Thymus (tissue), 11 donors: ENCODE results near the gene SIGLEC7. TPM values are rescaled to one million over a fixed set of nuclear protein-coding genes. Genes with fewer than 3 reads are reported as not detected.

Experiments
- DNase-seq, 9 donors: peaks; one replicate each; pipeline ENCODE4 v3.0.0-alpha.2; 2013; ENCODE audit warnings: low spot score in 9 of 9, low read depth in 6 of 9, missing footprints in 1 of 9
- H3K27ac ChIP-seq, 2 donors: one replicate each; pipeline ENCODE4 v1.5.1; 2013; ENCODE audit warnings: control low read depth in 1 of 2, low read depth in 1 of 2, low read length in 1 of 2, mild to moderate bottlenecking in 1 of 2, moderate library complexity in 1 of 2
- H3K27me3 ChIP-seq, 2 donors: one replicate each; pipeline ENCODE4 v1.5.1; 2013; ENCODE audit warnings: low read length in 1 of 2; ENCODE audit not compliant: control insufficient read depth in 2 of 2, insufficient read depth in 1 of 2
- H3K36me3 ChIP-seq, 2 donors: one replicate each; pipeline ENCODE4 v1.5.1; 2013; ENCODE audit warnings: low read length in 1 of 2, mild to moderate bottlenecking in 1 of 2, moderate library complexity in 1 of 2; ENCODE audit not compliant: control insufficient read depth in 2 of 2, insufficient read depth in 2 of 2
- H3K4me1 ChIP-seq, 2 donors: one replicate each; pipeline ENCODE4 v1.5.1; 2013; ENCODE audit warnings: low read length in 2 of 2; ENCODE audit not compliant: control insufficient read depth in 2 of 2, insufficient read depth in 2 of 2
- H3K4me3 ChIP-seq, 2 donors: one replicate each; pipeline ENCODE4 v1.5.1; 2013; ENCODE audit warnings: low read length in 2 of 2, control low read depth in 1 of 2, mild to moderate bottlenecking in 1 of 2
- H3K9me3 ChIP-seq, 2 donors: one replicate each; pipeline ENCODE4 v1.5.1; 2013; ENCODE audit warnings: low read length in 1 of 2, mild to moderate bottlenecking in 1 of 2; ENCODE audit not compliant: control insufficient read depth in 2 of 2, insufficient read depth in 1 of 2
- WGBS: extraction: QIAGEN DNeasy Blood & Tissue Kit; methylation state at CpG from one replicate; pipeline ENCODE4 v1.1.7; 2013; 5-methylcytosine and 5-hydroxymethylcytosine counted together
- polyA plus RNA-seq: library from polyadenylated mRNA; stranded (reverse); fragments of 200-250 nt; gene quantifications from one replicate; pipeline ENCODE4 v1.2.3, GENCODE V29; 2013
- total RNA-seq: library from RNA; stranded (reverse); fragments of 120-200 nt; gene quantifications from one replicate; pipeline ENCODE4 v1.2.4, GENCODE V29; 2013
- donor health status: healthy.

SIGLEC7 gene
- total and polyA plus RNA-seq, 2 donors: 2.0 to 3.6 TPM

GRCh38 chr19:51111606-51112005 is 30.5 kb upstream of the SIGLEC7 start:
- peaks cover 13% of the 10 kb centered on the region in 2 donors for H3K4me1 ChIP-seq
- no peak overlapping the region for H3K4me3 ChIP-seq
- no peak overlapping the region for H3K27ac ChIP-seq
- WGBS: 63% methylated on average over 6 of the region's 6 CpGs
- DNase-seq: no peak
- H3K9me3 ChIP-seq: no peaks in the 10 kb centered on the region
- H3K36me3 ChIP-seq: no peaks in the 10 kb centered on the region
- H3K27me3 ChIP-seq: peaks cover 0 to 2% of the 10 kb centered on the region in 2 donors

GRCh38 chr19:51114087-51114729 is 27.9 kb upstream of the SIGLEC7 start:
- Histone ChIP-seq H3K4me1 (no peaks in the 10 kb centered on the region), H3K27me3 (peaks cover 0 to 2% of the 10 kb centered on the region in 2 donors), H3K9me3 (no peaks in the 10 kb centered on the region), H3K36me3 (no peaks in the 10 kb centered on the region), H3K4me3 (no peak overlapping the region), H3K27ac (peak overlapping the region in 1 of 2 donors; percentile 31)
- WGBS: 79% methylated on average over 6 of the region's 6 CpGs
- DNase-seq: peak in 1 of 9 donors; percentile 29

- DNase-seq: no peak
- Histone ChIP-seq H3K9me3 (no peaks in the 10 kb centered on the region), H3K4me1 (no peaks in the 10 kb centered on the region), H3K27ac (no peak overlapping the region), H3K27me3 (no peaks in the 10 kb centered on the region), H3K36me3 (no peaks in the 10 kb centered on the region), H3K4me3 (no peak overlapping the region)
- WGBS: 84% methylated on average over 6 of the region's 6 CpGs
Observed at GRCh38 chr19:51116736-51117286, 25.3 kb upstream of the SIGLEC7 start.

- no peaks in the 10 kb centered on the region for H3K36me3 ChIP-seq
- WGBS: 82% methylated on average over 4 of the region's 4 CpGs
- H3K27me3 ChIP-seq: no peaks in the 10 kb centered on the region
- no peak for DNase-seq
- no peaks in the 10 kb centered on the region for H3K9me3 ChIP-seq
- H3K4me3 ChIP-seq: no peak overlapping the region
- H3K27ac ChIP-seq: no peak overlapping the region
- peaks cover 0 to 13% of the 10 kb centered on the region in 2 donors for H3K4me1 ChIP-seq
Observed at GRCh38 chr19:51119101-51119500, 23.0 kb upstream of the SIGLEC7 start.

GRCh38 chr19:51119611-51120010 is 22.5 kb upstream of the SIGLEC7 start:
- no peak for DNase-seq
- no peak overlapping the region for H3K4me3 ChIP-seq
- H3K36me3 ChIP-seq: no peaks in the 10 kb centered on the region
- no peaks in the 10 kb centered on the region for H3K27me3 ChIP-seq
- 75% methylated on average over 6 of the region's 6 CpGs for WGBS
- no peaks in the 10 kb centered on the region for H3K9me3 ChIP-seq
- H3K27ac ChIP-seq: no peak overlapping the region
- H3K4me1 ChIP-seq: peaks cover 0 to 16% of the 10 kb centered on the region in 2 donors

- no peaks in the 10 kb centered on the region for H3K9me3 ChIP-seq
- WGBS: 92% methylated on average over 6 of the region's 6 CpGs
- H3K4me1 ChIP-seq: peaks cover 0 to 16% of the 10 kb centered on the region in 2 donors
Observed at GRCh38 chr19:51120160-51120559, 21.9 kb upstream of the SIGLEC7 start.

GRCh38 chr19:51121257-51121656 is 20.8 kb upstream of the SIGLEC7 start:
- Histone ChIP-seq H3K4me1 (peaks cover 0 to 16% of the 10 kb centered on the region in 2 donors), H3K27ac (no peak overlapping the region), H3K36me3 (no peaks in the 10 kb centered on the region), H3K9me3 (no peaks in the 10 kb centered on the region), H3K27me3 (no peaks in the 10 kb centered on the region), H3K4me3 (no peak overlapping the region)
- no peak for DNase-seq
- WGBS: 90% methylated on average over 8 of the region's 8 CpGs

More at GRCh38 chr19:51120160-51120559, 21.9 kb upstream of the SIGLEC7 start:
- H3K27me3 ChIP-seq: no peaks in the 10 kb centered on the region
- no peak overlapping the region for H3K27ac ChIP-seq
- DNase-seq: no peak
- H3K4me3 ChIP-seq: no peak overlapping the region
- H3K36me3 ChIP-seq: no peaks in the 10 kb centered on the region

GRCh38 chr19:51122112-51122981 is 19.8 kb upstream of the SIGLEC7 start:
- DNase-seq: no peak
- WGBS: 96% methylated on average over 22 of the region's 22 CpGs
- no peaks in the 10 kb centered on the region for H3K9me3 ChIP-seq
- no peak overlapping the region for H3K4me3 ChIP-seq
- H3K27me3 ChIP-seq: no peaks in the 10 kb centered on the region
- H3K36me3 ChIP-seq: no peaks in the 10 kb centered on the region
- peaks cover 0 to 16% of the 10 kb centered on the region in 2 donors for H3K4me1 ChIP-seq
- no peak overlapping the region for H3K27ac ChIP-seq

GRCh38 chr19:51123381-51123800 is 18.7 kb upstream of the SIGLEC7 start:
- Histone ChIP-seq H3K4me3 (no peak overlapping the region), H3K36me3 (no peaks in the 10 kb centered on the region), H3K4me1 (peaks cover 0 to 25% of the 10 kb centered on the region in 2 donors), H3K27me3 (no peaks in the 10 kb centered on the region), H3K9me3 (no peaks in the 10 kb centered on the region), H3K27ac (peak overlapping the region in 1 of 2 donors; percentile 51)
- 39% methylated on average over 6 of the region's 6 CpGs for WGBS
- DNase-seq: peak in 2 of 9 donors; percentile 33 to 60
